HG03060 (cell line): Measurements from ENCODE around the gene ZNF552.

Source experiments
- ATAC-seq: cut with Tn5 transposase; IDR thresholded peaks from one replicate; pipeline ENCODE4 v1.9.1; 2021; ENCODE audit warnings: low read depth, moderate number of reproducible peaks; ENCODE audit not compliant: unreplicated experiment

Gene ZNF552

GRCh38 chr19:57779220-57779845 lies 35.4 kb downstream of the ZNF552 start:
- no peak for ATAC-seq

GRCh38 chr19:57778336-57778735 lies 36.4 kb downstream of the ZNF552 start:
- no peak for ATAC-seq

GRCh38 chr19:57776764-57777296 lies 37.9 kb downstream of the ZNF552 start:
- no peak for ATAC-seq

GRCh38 chr19:57773488-57773887 lies 41.2 kb downstream of the ZNF552 start:
- no peak for ATAC-seq

- no peak for ATAC-seq
These were observed 43.3 kb downstream of the ZNF552 start for GRCh38 chr19:57771417-57771816.

GRCh38 chr19:57769345-57770131 lies 45.2 kb downstream of the ZNF552 start, which contains the start of gene ZNF586:
ZNF586 (plus strand) TSS chr19:57769676; CDS start chr19:57769843, 167 bp downstream.
- ATAC-seq, result peak; percentile 91

- ATAC-seq, result no peak
These were observed 55.6 kb downstream of the ZNF552 start for GRCh38 chr19:57759096-57759495.

- ATAC-seq, result no peak
These were observed 56.8 kb downstream of the ZNF552 start for GRCh38 chr19:57757941-57758340.
